HepG2 (cell line): ENCODE measurements around the gene DPEP2NB. TPM values are rescaled to one million over a fixed set of nuclear protein-coding genes. Genes with fewer than 3 reads are reported as not detected.

Source experiments
- PTBP1 ChIP-seq: fragments of 200-400 bp; formaldehyde crosslinking; IDR thresholded peaks from 2 replicates; pipeline ENCODE4 v1.6.1; 2018; ENCODE audit warnings: low read length, low read depth; ENCODE audit not compliant: poor library complexity, severe bottlenecking
- SALL2 ChIP-seq: sonication (generic); formaldehyde crosslinking; IDR thresholded peaks from 2 replicates; pipeline ENCODE4 v1.8.1; 2023; ENCODE audit warnings: mild to moderate bottlenecking, missing genetic modification reagents, inconsistent platforms
- STAG1 ChIP-seq: sonication (generic); formaldehyde crosslinking; IDR thresholded peaks from 2 replicates; pipeline ENCODE4 v1.4.0; 2020; ENCODE audit warnings: missing genetic modification reagents
- TGIF2 ChIP-seq: IDR thresholded peaks from 2 replicates; pipeline ENCODE4 v1.6.1; 2016; ENCODE audit warnings: control low read depth, missing compliant biosample characterization
- ZFY ChIP-seq: sonication (generic); formaldehyde crosslinking; IDR thresholded peaks from 2 replicates; pipeline ENCODE4 v1.4.0; 2020; ENCODE audit warnings: missing genetic modification reagents
- ZNF431 ChIP-seq: sonication (generic); formaldehyde crosslinking; IDR thresholded peaks from 2 replicates; pipeline ENCODE4 v1.9.0; 2022; ENCODE audit warnings: missing genetic modification reagents, low read depth, mild to moderate bottlenecking, borderline replicate concordance
- ZNF749 ChIP-seq: sonication (generic); formaldehyde crosslinking; IDR thresholded peaks from 2 replicates; pipeline ENCODE4 v1.8.0; 2022; ENCODE audit warnings: mild to moderate bottlenecking, missing genetic modification reagents, moderate library complexity, borderline replicate concordance
- ZNF772 ChIP-seq: sonication (generic); formaldehyde crosslinking; IDR thresholded peaks from 2 replicates; pipeline ENCODE4 v1.5.0; 2020; ENCODE audit warnings: mild to moderate bottlenecking, missing genetic modification reagents
- polyA plus RNA-seq, 8 experiments: library from polyadenylated mRNA; depleted of rRNA in 3 of 8; stranded (reverse) in 7 of 8; unstranded in 1 of 8; fragments of >200 nt; fragmentation: Illumina TruSeq in 4 of 8; extraction: Trizol in 4 of 8; gene quantifications; 2 replicates each; pipeline versions ENCODE4 v1.2.1 to v1.2.3, GENCODE V29; 2011 to 2016; ENCODE audit warnings: low read depth in 4 of 8, missing spikeins in 1 of 8, mixed read lengths in 1 of 8; ENCODE audit not compliant: insufficient read depth in 1 of 8
- total RNA-seq, 5 experiments: library from RNA; depleted of rRNA; stranded (reverse); fragments of >200 nt; fragmentation: Illumina TruSeq; extraction: Trizol; gene quantifications; 2 replicates each; pipeline ENCODE4 v1.2.3, GENCODE V29; 2016; ENCODE audit warnings: low read depth in 1 of 5
- TF ChIP-seq, protein P1 (sequence below), 2 experiments: sonication (generic) in 1 of 2; formaldehyde crosslinking in 1 of 2; IDR thresholded peaks; 2 replicates each; pipeline versions ENCODE4 v1.4.0 to v1.6.1; 2016 to 2020; ENCODE audit warnings: borderline replicate concordance in 1 of 2, low read depth in 1 of 2, mild to moderate bottlenecking in 1 of 2, missing genetic modification reagents in 1 of 2
- TF ChIP-seq, protein P2 (sequence below): sonication (generic); formaldehyde crosslinking; IDR thresholded peaks from 2 replicates; pipeline ENCODE4 v1.4.0; 2020; ENCODE audit warnings: missing genetic modification reagents, borderline replicate concordance
- TF ChIP-seq, protein P3 (sequence below): sonication (generic); formaldehyde crosslinking; IDR thresholded peaks from 2 replicates; pipeline ENCODE4; 2020; ENCODE audit warnings: missing genetic modification reagents, mild to moderate bottlenecking, borderline replicate concordance
- TF ChIP-seq, protein P4 (sequence below): sonication (generic); formaldehyde crosslinking; IDR thresholded peaks from 2 replicates; pipeline ENCODE4 v1.4.0; 2020; ENCODE audit warnings: missing genetic modification reagents
- TF ChIP-seq, protein P5 (sequence below): sonication (generic); formaldehyde crosslinking; IDR thresholded peaks from 2 replicates; pipeline ENCODE4 v1.4.0; 2020; ENCODE audit warnings: missing genetic modification reagents
- TF ChIP-seq, protein P6 (sequence below): sonication (generic); formaldehyde crosslinking; IDR thresholded peaks from 2 replicates; pipeline ENCODE4 v1.4.0; 2020; ENCODE audit warnings: missing genetic modification reagents

DPEP2NB gene
- total and polyA plus RNA-seq, 2 of the 13 experiments (the other 11 are each of a cell fraction or from before 2014, with no cell fraction given) = not detected

DNA sequence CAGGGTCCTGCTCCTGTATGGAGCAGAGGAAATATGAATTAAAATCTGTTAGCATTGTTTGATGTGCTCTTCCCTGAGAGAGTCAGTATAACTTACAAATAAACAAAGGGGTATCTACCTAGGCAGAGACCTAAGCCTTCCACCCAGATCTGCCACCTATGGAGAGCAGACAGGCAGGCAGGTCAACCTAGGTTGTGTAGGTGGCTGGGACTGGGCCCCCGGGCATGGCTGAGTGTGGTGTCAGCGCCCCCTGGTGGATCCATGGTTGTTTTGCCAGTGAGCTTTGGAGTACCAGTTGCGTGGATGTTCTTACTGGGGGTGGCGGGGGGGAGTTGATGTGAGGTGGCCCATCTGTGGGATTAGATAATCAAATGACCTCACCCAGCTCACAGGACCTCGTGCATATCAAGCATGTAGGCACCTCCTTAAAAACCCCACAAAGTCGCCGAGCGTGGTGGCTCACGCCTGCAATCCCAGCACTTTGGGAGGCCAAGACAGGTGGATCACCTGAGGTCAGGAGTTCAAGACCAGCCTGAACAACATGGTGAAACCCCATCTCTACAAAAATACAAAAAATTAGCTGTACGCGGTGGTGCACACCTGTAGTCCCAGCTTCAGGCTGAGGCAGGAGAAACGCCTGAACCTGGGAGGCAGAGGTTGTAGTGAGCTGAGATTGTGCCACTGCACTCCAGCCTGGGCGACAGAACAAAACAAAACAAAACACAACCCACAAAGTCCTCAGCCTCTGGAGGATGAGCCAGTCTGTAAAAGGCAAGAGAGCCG is 25.0 kb upstream of the DPEP2NB start (continued):
- TF ChIP-seq, protein P1, sequence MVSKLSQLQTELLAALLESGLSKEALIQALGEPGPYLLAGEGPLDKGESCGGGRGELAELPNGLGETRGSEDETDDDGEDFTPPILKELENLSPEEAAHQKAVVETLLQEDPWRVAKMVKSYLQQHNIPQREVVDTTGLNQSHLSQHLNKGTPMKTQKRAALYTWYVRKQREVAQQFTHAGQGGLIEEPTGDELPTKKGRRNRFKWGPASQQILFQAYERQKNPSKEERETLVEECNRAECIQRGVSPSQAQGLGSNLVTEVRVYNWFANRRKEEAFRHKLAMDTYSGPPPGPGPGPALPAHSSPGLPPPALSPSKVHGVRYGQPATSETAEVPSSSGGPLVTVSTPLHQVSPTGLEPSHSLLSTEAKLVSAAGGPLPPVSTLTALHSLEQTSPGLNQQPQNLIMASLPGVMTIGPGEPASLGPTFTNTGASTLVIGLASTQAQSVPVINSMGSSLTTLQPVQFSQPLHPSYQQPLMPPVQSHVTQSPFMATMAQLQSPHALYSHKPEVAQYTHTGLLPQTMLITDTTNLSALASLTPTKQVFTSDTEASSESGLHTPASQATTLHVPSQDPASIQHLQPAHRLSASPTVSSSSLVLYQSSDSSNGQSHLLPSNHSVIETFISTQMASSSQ (IDR thresholded peaks at IDR 0.05; ENCODE audit: low read depth) = no peak
- TF ChIP-seq, protein P1 (CRISPR knock-in tag; IDR thresholded peaks at IDR 0.05; ENCODE audit: borderline replicate concordance) = 0 out of 2 replicates have a peak, but pooled peaks have one; percentile 34
- peak; percentile 89 for TF ChIP-seq ZNF772
- TF ChIP-seq ZNF749 (CRISPR knock-in tag) = no peak
- TF ChIP-seq SALL2 (CRISPR knock-in tag) = 0 out of 2 replicates have a peak, but pooled peaks have one; percentile 44
- TF ChIP-seq TGIF2 = peak; percentile 53; the same call in 1 of the 2 replicates
- TF ChIP-seq, protein P2, sequence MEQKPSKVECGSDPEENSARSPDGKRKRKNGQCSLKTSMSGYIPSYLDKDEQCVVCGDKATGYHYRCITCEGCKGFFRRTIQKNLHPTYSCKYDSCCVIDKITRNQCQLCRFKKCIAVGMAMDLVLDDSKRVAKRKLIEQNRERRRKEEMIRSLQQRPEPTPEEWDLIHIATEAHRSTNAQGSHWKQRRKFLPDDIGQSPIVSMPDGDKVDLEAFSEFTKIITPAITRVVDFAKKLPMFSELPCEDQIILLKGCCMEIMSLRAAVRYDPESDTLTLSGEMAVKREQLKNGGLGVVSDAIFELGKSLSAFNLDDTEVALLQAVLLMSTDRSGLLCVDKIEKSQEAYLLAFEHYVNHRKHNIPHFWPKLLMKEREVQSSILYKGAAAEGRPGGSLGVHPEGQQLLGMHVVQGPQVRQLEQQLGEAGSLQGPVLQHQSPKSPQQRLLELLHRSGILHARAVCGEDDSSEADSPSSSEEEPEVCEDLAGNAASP (CRISPR knock-in tag) = peak; percentile 91; the same call in 1 of the 2 replicates
- TF ChIP-seq, protein P3, sequence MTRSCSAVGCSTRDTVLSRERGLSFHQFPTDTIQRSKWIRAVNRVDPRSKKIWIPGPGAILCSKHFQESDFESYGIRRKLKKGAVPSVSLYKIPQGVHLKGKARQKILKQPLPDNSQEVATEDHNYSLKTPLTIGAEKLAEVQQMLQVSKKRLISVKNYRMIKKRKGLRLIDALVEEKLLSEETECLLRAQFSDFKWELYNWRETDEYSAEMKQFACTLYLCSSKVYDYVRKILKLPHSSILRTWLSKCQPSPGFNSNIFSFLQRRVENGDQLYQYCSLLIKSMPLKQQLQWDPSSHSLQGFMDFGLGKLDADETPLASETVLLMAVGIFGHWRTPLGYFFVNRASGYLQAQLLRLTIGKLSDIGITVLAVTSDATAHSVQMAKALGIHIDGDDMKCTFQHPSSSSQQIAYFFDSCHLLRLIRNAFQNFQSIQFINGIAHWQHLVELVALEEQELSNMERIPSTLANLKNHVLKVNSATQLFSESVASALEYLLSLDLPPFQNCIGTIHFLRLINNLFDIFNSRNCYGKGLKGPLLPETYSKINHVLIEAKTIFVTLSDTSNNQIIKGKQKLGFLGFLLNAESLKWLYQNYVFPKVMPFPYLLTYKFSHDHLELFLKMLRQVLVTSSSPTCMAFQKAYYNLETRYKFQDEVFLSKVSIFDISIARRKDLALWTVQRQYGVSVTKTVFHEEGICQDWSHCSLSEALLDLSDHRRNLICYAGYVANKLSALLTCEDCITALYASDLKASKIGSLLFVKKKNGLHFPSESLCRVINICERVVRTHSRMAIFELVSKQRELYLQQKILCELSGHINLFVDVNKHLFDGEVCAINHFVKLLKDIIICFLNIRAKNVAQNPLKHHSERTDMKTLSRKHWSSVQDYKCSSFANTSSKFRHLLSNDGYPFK (CRISPR knock-in tag) = peak; percentile 40; the same call in 1 of the 2 replicates
- no peak for TF ChIP-seq PTBP1
- 0 out of 2 replicates have a peak, but pooled peaks have one; percentile 66 for TF ChIP-seq ZNF431 (CRISPR knock-in tag)
- TF ChIP-seq STAG1 = peak; percentile 97
- TF ChIP-seq, protein P4, sequence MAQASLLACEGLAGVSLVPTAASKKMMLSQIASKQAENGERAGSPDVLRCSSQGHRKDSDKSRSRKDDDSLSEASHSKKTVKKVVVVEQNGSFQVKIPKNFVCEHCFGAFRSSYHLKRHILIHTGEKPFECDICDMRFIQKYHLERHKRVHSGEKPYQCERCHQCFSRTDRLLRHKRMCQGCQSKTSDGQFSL (CRISPR knock-in tag) = peak; percentile 81; the same call in 1 of the 2 replicates
- peak; percentile 45 for TF ChIP-seq ZFY
- TF ChIP-seq, protein P5, sequence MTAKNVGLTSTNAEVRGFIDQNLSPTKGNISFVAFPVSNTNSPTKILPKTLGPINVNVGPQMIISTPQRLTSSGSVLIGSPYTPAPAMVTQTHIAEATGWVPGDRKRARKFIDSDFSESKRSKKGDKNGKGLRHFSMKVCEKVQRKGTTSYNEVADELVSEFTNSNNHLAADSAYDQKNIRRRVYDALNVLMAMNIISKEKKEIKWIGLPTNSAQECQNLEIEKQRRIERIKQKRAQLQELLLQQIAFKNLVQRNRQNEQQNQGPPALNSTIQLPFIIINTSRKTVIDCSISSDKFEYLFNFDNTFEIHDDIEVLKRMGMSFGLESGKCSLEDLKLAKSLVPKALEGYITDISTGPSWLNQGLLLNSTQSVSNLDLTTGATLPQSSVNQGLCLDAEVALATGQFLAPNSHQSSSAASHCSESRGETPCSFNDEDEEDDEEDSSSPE (CRISPR knock-in tag) = no peak
- TF ChIP-seq, protein P6, sequence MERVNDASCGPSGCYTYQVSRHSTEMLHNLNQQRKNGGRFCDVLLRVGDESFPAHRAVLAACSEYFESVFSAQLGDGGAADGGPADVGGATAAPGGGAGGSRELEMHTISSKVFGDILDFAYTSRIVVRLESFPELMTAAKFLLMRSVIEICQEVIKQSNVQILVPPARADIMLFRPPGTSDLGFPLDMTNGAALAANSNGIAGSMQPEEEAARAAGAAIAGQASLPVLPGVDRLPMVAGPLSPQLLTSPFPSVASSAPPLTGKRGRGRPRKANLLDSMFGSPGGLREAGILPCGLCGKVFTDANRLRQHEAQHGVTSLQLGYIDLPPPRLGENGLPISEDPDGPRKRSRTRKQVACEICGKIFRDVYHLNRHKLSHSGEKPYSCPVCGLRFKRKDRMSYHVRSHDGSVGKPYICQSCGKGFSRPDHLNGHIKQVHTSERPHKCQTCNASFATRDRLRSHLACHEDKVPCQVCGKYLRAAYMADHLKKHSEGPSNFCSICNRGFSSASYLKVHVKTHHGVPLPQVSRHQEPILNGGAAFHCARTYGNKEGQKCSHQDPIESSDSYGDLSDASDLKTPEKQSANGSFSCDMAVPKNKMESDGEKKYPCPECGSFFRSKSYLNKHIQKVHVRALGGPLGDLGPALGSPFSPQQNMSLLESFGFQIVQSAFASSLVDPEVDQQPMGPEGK (CRISPR knock-in tag) = peak; percentile 94
